Gastrocnemius medialis (tissue), 4 donors: ENCODE measurements around the gene RBBP9. TPM values are rescaled to one million over a fixed set of nuclear protein-coding genes. Genes with fewer than 3 reads are reported as not detected.

ENCODE experiments used
- ATAC-seq, 2 donors: fragments of 150-250 bp; one replicate each; pipeline ENCODE4 v1.9.1; 2016
- DNase-seq, 2 donors: peaks; one replicate each; pipeline ENCODE4 v3.0.0-alpha.2; 2019
- H3K27ac ChIP-seq, 4 donors: fragments of 200-600 bp; sonication (generic); 1 replicate in 1 of 4; 2 replicates in 3 of 4; pipeline ENCODE4 v1.5.1; 2016 to 2018; ENCODE audit warnings: mild to moderate bottlenecking in 2 of 4, moderate library complexity in 1 of 4
- H3K27me3 ChIP-seq, 3 donors: fragments of 200-600 bp; sonication (generic) in 2 of 3; 1 replicate in 1 of 3; 2 replicates in 2 of 3; pipeline versions ENCODE4 v1.5.1 to v1.6.0; 2016 to 2019; ENCODE audit warnings: mild to moderate bottlenecking in 1 of 3, moderate library complexity in 1 of 3
- H3K36me3 ChIP-seq, 2 donors: fragments of 200-600 bp; sonication (generic) in 1 of 2; one replicate each; pipeline ENCODE4 v1.5.1; 2017 to 2018
- H3K4me1 ChIP-seq, 2 donors: fragments of 200-600 bp; sonication (generic) in 1 of 2; one replicate each; pipeline ENCODE4 v1.5.1; 2016 to 2017; ENCODE audit warnings: mild to moderate bottlenecking in 2 of 2
- H3K4me3 ChIP-seq, 4 donors: fragments of 200-600 bp; sonication (generic) in 3 of 4; 1 replicate in 1 of 4; 2 replicates in 3 of 4; pipeline ENCODE4 v1.5.1; 2016 to 2019; ENCODE audit warnings: mild to moderate bottlenecking in 2 of 4
- H3K9me3 ChIP-seq, 3 donors: fragments of 200-600 bp; sonication (generic) in 2 of 3; 1 replicate in 1 of 3; 2 replicates in 2 of 3; pipeline ENCODE4 v1.5.1; 2016 to 2019
- CTCF ChIP-seq, 5 experiments: fragments of 450-650 bp in 3 of 5; fragments of 200-600 bp in 2 of 5; sonication (generic) in 2 of 5; IDR thresholded peaks in 4 of 5; conservative IDR thresholded peaks in 1 of 5; 1 replicate in 4 of 5; 2 replicates in 1 of 5; pipeline ENCODE4 v1.5.1; 2016 to 2019; ENCODE audit warnings: antibody characterized with exemption in 5 of 5, mild to moderate bottlenecking in 3 of 5, moderate library complexity in 3 of 5
- POLR2A ChIP-seq, 2 donors: fragments of 450-650 bp; IDR thresholded peaks; one replicate each; pipeline ENCODE4 v1.6.1; 2017; ENCODE audit warnings: antibody characterized with exemption in 2 of 2, mild to moderate bottlenecking in 2 of 2, moderate library complexity in 2 of 2
- in situ Hi-C, 4 donors: fragments of 200-750 bp; cut with MboI; loops; one replicate each; pipeline versions ENCODE4 v1.15.0 to v1.8.0; 2017; ENCODE audit warnings: low sequenced_read_pairs in 4 of 4
- intact Hi-C: fragments of 100-400 bp; cut with DNase I; formaldehyde crosslinking; loops from one replicate; pipeline ENCODE4 v1.15.1; 2023; ENCODE audit warnings: low total_unique reads
- microRNA counts, 2 donors: library from miRNA; unstranded; fragments of <30 nt; microRNA quantifications; one replicate each; lab custom pipeline; 2016
- microRNA-seq, 2 donors: library from miRNA; unstranded; fragments of <30 nt; microRNA quantifications; one replicate each; pipeline ENCODE4, GENCODE V29; 2016; ENCODE audit warnings: borderline replicate concordance in 2 of 2
- total RNA-seq, 4 donors: library from RNA; depleted of rRNA; stranded (reverse); fragments of >200 nt; gene quantifications; one replicate each; pipeline versions ENCODE4 v1.1.0 to v1.2.3, GENCODE V29; 2016

The RBBP9 gene
- total RNA-seq, 4 donors from 2014 or later, result 3.0 to 17.5 (median 6.1) TPM

- Histone ChIP-seq H3K27me3 (no peaks in the 10 kb centered on the region), H3K9me3 (no peaks in the 10 kb centered on the region), H3K4me1 (no peaks in the 10 kb centered on the region), H3K27ac (no peak overlapping the region), H3K4me3 (no peak overlapping the region), H3K36me3 (no peaks in the 10 kb centered on the region)
- in situ Hi-C loops, result no loop called here
- no peak for TF ChIP-seq POLR2A (IDR thresholded peaks at IDR 0.05)
- no peak for TF ChIP-seq CTCF (IDR thresholded peaks at IDR 0.05 in 4 of 5, conservative IDR thresholded peaks at IDR 0.05 in 1 of 5)
- ATAC-seq, result no peak
- DNase-seq, result no peak
- intact Hi-C loops, result no loop called here
These were observed 60.2 kb downstream of the RBBP9 start for GRCh38 chr20:18436847-18437246.

MicroRNAs within 50 kb of the gene (microRNA counts, 767-probe panel; counts per million panel counts)
- 356 to 448 counts per million in 2 donors for microRNA hsa-miR-3192 (lab: Ali Mortazavi, UCI)

Small RNA genes within 50 kb of the gene (microRNA-seq; reads per million reads assigned to microRNA genes)
- 0 to 3.4 reads per million in 2 donors for gene MIR3192

Other genes starting within 250 kb of the RBBP9 start
- 10 to 100 TPM in 3 of 4 donors, 1 to 10 TPM in 1; 6.9 to 15.8 (median 11.0) TPM for gene ZNF133, start 208.7 kb downstream of the RBBP9 start, total RNA-seq
- gene DZANK1, start 30.2 kb downstream of the RBBP9 start, total RNA-seq, result 1 to 10 TPM in 1 of 4 donors, under 1 TPM in 3; 0.18 to 1.0 (median 0.62) TPM
- gene POLR3F, start 29.8 kb downstream of the RBBP9 start, total RNA-seq, result 1 to 10 TPM; 6.0 to 8.7 (median 6.8) TPM
- gene SEC23B, start 10.7 kb upstream of the RBBP9 start, total RNA-seq, result 10 to 100 TPM in 1 of 4 donors, 1 to 10 TPM in 3; 7.2 to 10.7 (median 8.1) TPM
- 100 to 1,000 TPM; 203 to 374 (median 286) TPM for gene SMIM26, start 70.2 kb upstream of the RBBP9 start, total RNA-seq
- 10 to 100 TPM; 18.0 to 33.0 (median 26.5) TPM for gene DTD1, start 90.8 kb upstream of the RBBP9 start, total RNA-seq